Measurements from ENCODE around the gene AMOTL2. TPM values are rescaled to one million over a fixed set of nuclear protein-coding genes. Genes with fewer than 3 reads are reported as not detected.

The AMOTL2 gene
- total RNA-seq, 4 donors from 2014 or later: 20.3 to 72.8 (median 31.6) TPM

GRCh38 chr3:134353171-134353825 is 20.9 kb downstream of the AMOTL2 start:
- H3K4me3 ChIP-seq: no peak overlapping the region
- H3K4me1 ChIP-seq: peaks cover 0 to 44% (median 3%) of the 10 kb centered on the region in 4 donors
- no peaks in the 10 kb centered on the region for H3K9me3 ChIP-seq
- peak in 1 of 3 donors; percentile 30 for DNase-seq
- TF ChIP-seq, protein P1, sequence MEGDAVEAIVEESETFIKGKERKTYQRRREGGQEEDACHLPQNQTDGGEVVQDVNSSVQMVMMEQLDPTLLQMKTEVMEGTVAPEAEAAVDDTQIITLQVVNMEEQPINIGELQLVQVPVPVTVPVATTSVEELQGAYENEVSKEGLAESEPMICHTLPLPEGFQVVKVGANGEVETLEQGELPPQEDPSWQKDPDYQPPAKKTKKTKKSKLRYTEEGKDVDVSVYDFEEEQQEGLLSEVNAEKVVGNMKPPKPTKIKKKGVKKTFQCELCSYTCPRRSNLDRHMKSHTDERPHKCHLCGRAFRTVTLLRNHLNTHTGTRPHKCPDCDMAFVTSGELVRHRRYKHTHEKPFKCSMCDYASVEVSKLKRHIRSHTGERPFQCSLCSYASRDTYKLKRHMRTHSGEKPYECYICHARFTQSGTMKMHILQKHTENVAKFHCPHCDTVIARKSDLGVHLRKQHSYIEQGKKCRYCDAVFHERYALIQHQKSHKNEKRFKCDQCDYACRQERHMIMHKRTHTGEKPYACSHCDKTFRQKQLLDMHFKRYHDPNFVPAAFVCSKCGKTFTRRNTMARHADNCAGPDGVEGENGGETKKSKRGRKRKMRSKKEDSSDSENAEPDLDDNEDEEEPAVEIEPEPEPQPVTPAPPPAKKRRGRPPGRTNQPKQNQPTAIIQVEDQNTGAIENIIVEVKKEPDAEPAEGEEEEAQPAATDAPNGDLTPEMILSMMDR (IDR thresholded peaks at IDR 0.05): no peak
- no peak for TF ChIP-seq POLR2A (IDR thresholded peaks at IDR 0.05)
- peak overlapping the region in 2 of 4 donors; percentile 60 to 80 for H3K27ac ChIP-seq
- peaks cover 0 to 35% (median 0%) of the 10 kb centered on the region in 3 donors for H3K36me3 ChIP-seq
- H3K27me3 ChIP-seq: no peaks in the 10 kb centered on the region

GRCh38 chr3:134352031-134352671 is 22.1 kb downstream of the AMOTL2 start:
- Histone ChIP-seq H3K27me3 (no peaks in the 10 kb centered on the region), H3K27ac (peak overlapping the region in 2 of 4 donors; percentile 42 to 80), H3K4me3 (no peak overlapping the region), H3K9me3 (no peaks in the 10 kb centered on the region), H3K4me1 (peaks cover 0 to 51% (median 3%) of the 10 kb centered on the region in 4 donors), H3K36me3 (peaks cover 0 to 26% (median 0%) of the 10 kb centered on the region in 3 donors)
- DNase-seq: peak in 2 of 3 donors; percentile 52 to 73
- TF ChIP-seq, protein P1 (IDR thresholded peaks at IDR 0.05): no peak
- TF ChIP-seq POLR2A (IDR thresholded peaks at IDR 0.05): no peak

DNA sequence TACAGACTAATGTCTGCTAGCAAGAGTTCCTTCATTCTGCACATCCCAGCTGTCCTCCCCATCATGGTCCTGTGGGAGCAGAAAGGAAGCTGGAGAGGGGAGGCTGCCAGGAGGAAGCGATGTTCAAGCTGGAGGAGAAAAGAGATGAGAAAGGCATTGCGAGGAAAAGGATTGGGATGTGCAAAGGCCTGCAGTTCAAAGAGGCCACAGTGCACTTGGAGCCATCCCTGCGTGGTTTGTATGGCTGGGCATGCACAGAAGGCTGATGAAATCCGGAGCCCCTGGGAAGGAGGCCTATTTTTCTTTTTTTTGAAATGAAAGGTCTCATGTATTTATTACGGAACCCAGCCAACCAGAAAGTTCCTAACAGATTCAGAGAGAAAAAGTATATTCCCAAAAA is 22.8 kb downstream of the AMOTL2 start:
- Histone ChIP-seq H3K9me3 (peaks cover 0 to 5% (median 0%) of the 10 kb centered on the region in 4 donors), H3K4me1 (peaks cover 0 to 55% (median 3%) of the 10 kb centered on the region in 4 donors), H3K27ac (peak overlapping the region in 2 of 4 donors; percentile 42 to 59), H3K27me3 (no peaks in the 10 kb centered on the region), H3K4me3 (no peak overlapping the region), H3K36me3 (peaks cover 0 to 18% (median 0%) of the 10 kb centered on the region in 3 donors)
- no peak for TF ChIP-seq POLR2A (IDR thresholded peaks at IDR 0.05)
- TF ChIP-seq, protein P1 (IDR thresholded peaks at IDR 0.05): no peak
- DNase-seq: peak in 1 of 3 donors; percentile 37

GRCh38 chr3:134350861-134351311 is 23.4 kb downstream of the AMOTL2 start:
- no peak overlapping the region for H3K4me3 ChIP-seq
- H3K27me3 ChIP-seq: no peaks in the 10 kb centered on the region
- DNase-seq: peak in 2 of 3 donors; percentile 72
- peaks cover 0 to 13% (median 0%) of the 10 kb centered on the region in 3 donors for H3K36me3 ChIP-seq
- peak in 1 of 2 donors; percentile 45 for TF ChIP-seq POLR2A (IDR thresholded peaks at IDR 0.05)
- TF ChIP-seq, protein P1 (IDR thresholded peaks at IDR 0.05): no peak
- peaks cover 0 to 8% (median 0%) of the 10 kb centered on the region in 4 donors for H3K9me3 ChIP-seq
- peaks cover 0 to 55% (median 3%) of the 10 kb centered on the region in 4 donors for H3K4me1 ChIP-seq
- H3K27ac ChIP-seq: peak overlapping the region in 2 of 4 donors; percentile 42 to 59

GRCh38 chr3:134350266-134350665 is 24.0 kb downstream of the AMOTL2 start:
- peaks cover 0 to 8% (median 0%) of the 10 kb centered on the region in 4 donors for H3K9me3 ChIP-seq
- peak overlapping the region in 1 of 4 donors; percentile 59 for H3K27ac ChIP-seq
- peaks cover 0 to 55% (median 3%) of the 10 kb centered on the region in 4 donors for H3K4me1 ChIP-seq
- TF ChIP-seq, protein P1 (IDR thresholded peaks at IDR 0.05): no peak
- no peak for TF ChIP-seq POLR2A (IDR thresholded peaks at IDR 0.05)
- no peak for DNase-seq
- peaks cover 0 to 8% (median 0%) of the 10 kb centered on the region in 3 donors for H3K36me3 ChIP-seq
- H3K27me3 ChIP-seq: no peaks in the 10 kb centered on the region
- H3K4me3 ChIP-seq: no peak overlapping the region

Measured in Peyer's patch (tissue), 4 donors.